HG03457 (cell line): Measurements from ENCODE around the gene PLCB3.

Source experiments
- ATAC-seq: cut with Tn5 transposase; IDR thresholded peaks from one replicate; pipeline ENCODE4 v1.9.1; 2021; ENCODE audit warnings: moderate number of reproducible peaks; ENCODE audit not compliant: unreplicated experiment

PLCB3 gene

DNA sequence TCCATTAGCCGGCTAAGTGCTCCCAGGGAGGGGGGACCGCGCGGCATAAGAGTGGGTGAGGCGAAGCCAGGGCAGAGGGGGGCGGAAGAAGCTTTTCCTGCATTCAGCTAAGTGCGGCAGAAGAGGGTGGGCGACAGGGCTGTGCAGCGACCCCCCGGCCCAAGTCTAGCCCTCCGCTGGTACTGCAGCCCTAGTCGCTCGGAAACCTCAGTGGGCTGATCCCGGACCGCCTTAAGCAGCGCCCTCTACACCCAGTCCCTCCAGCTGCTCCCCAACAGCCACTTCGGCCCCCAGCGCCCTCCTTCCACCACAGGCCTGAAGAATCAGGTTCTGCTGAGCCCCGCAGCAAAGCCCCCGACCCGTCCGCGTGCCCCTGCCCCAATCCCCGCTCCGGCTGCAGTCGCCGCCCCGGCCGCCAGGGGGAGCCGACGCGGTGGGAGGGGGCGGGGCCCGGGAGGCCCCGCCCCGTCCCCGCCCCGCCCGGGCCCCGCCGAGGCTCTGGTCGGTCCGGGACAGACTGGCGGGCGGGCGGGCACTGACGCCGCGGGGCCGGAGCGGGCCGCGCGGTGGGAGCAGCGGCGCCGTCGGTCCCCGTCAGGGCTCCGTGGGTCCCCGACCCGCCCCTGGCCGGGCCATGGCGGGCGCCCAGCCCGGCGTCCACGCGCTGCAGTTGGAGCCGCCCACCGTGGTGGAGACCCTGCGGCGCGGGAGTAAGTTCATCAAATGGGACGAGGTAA lies at the start of gene PLCB3:
Gene PLCB3 (plus strand): TSS at position 515 of the 737 bp plus-strand sequence. CDS start 120 bp downstream, at position 635.
- ATAC-seq = no peak

GRCh38 chr11:64201543-64201942 lies 49.8 kb upstream of the PLCB3 start:
- ATAC-seq = no peak

GRCh38 chr11:64202992-64203391 lies 48.3 kb upstream of the PLCB3 start:
- no peak for ATAC-seq

DNA sequence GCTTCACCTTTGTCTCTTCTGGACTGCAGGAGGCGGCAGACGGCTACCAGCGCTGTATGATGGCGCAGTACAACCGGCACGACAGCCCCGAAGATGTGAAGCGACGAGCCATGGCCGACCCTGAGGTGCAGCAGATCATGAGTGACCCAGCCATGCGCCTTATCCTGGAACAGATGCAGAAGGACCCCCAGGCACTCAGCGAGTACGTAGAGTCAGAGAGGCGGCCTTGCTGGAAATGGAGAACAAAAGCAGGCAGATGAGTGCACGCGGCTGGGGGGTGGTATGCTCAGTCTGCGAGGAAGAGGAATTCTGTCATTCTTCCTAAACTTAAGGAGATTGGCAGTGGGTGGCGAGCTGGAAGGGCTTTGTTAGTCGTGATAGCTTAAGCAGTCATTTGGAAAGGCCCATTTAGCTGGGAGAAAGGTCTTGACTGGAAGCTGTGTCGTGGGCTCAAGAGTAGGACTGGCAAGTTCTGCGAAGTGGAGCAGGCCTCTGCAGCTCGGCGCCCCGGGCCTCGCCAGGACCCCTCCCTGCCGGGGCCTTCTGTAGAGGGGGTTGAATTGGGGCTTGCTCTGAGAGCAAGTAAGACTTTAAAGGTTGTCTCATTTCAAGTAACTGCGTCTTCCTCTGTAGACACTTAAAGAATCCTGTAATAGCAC lies 47.8 kb upstream of the PLCB3 start:
- ATAC-seq = no peak

- no peak for ATAC-seq
These were observed 47.3 kb upstream of the PLCB3 start for GRCh38 chr11:64204080-64204440.

DNA sequence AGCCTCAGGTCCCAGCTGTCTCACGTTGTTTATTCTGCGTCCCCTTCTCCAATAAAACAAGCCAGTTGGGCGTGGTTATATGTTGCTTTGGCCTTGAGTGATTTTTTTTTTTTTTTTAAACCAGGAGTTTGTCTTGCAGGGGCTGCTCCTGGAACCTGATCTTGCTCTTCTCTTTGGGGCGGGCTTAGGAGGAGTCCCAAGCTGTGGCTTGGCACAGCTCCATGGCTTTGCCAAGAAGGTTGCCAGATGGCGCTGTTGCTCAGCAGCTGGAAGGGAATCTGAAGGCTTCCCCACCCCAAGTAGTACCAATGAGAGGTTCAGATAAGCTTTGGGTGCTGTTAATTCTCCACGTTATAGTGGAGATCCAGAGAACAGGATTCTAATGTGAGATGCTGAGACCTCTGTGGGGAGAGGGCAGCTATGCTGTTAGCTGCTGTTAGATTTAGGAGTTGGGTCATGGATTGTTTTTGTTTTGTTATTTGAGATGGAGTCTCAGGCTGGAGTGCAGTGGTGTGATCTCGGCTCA lies 46.8 kb upstream of the PLCB3 start:
- no peak for ATAC-seq

GRCh38 chr11:64206457-64207255 lies 44.7 kb upstream of the PLCB3 start, which contains the start of gene FERMT3:
FERMT3 (plus strand) TSS chr11:64206721; CDS start chr11:64207365, 644 bp downstream.
- ATAC-seq = no peak

DNA sequence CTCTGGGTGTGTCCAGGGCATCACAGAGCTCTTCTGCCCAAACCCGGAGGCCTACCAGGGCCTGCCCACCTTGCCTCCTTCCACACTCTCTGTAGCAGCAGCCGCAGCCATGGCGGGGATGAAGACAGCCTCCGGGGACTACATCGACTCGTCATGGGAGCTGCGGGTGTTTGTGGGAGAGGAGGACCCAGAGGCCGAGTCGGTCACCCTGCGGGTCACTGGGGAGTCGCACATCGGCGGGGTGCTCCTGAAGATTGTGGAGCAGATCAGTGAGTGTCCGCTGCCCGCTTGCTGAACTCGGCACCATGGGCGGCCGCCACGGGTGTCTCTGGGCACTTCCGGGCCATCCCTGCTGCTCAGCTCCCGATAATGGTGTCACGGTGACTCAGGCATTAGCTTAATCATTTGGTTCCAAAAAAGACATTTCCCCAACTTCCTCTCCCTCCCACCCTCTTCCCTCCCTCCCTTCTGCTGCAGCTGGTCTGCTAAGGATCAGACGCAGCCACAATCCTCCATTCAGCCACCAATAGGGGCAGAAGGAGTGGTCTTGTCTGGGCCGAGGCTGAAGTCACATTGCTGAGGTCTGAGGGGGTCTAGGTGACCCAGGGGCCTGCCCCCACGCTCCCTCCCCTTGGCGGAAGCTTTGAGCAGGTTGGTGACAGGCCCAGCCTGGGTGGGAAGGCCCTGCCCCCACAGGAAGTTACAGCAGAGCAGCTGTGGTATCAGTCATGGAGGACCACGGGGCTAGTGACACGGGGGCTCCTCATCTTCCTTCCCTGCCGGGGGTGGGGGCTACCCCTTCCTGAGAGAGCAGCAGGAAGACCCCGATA lies 43.9 kb upstream of the PLCB3 start:
- no peak for ATAC-seq

DNA sequence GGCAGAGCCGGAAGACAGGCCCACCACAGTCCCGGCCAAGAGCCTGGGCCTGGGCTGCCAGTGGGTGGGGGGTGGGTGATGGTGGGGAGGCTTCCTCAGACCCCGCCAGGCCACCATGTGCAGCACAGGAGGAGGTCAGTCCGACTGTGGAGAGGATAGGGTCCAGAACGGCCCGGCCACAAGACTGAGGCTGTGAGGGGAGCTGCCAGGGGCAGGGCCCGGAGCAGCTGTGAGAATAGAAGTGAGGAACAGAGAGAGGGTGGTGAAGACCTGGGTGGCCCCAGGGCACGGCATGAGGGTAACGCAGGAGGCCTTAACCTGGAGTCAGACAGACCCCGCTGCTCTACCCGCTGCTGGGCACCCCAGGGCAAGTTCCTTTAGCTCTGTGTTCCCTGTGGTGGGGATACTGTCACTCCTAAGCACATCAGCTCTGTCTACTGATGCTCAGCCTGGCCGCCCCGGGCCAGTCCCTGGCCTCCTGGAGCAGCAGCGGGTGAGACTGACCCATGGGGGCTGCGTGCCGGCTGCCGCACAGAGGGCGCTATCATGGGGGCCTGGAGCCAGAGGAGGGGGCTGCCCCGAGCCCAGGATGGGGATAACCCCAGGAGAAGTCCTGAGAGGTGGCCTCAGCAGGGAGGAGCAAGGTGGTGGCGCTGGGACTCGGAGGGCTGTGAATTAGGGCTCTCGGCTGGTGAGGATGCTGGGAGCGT lies 43.1 kb upstream of the PLCB3 start:
- ATAC-seq = no peak

- ATAC-seq = no peak
These were observed 42.4 kb upstream of the PLCB3 start for GRCh38 chr11:64208796-64209562.

DNA sequence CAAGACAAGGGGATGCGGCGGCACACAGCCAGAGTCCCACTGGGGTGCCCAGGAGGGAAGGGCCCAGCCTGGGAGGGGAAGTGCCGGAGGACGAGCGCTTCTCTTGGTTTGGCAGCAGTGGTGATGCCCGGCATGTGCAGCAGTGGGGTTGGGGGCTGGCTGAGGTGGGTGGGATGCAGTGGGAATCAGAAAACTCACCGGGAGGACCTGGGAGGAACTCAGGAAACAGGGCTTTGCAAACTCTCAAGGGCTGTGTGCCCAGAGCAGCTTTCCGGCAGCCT lies 41.8 kb upstream of the PLCB3 start:
- ATAC-seq = no peak

DNA sequence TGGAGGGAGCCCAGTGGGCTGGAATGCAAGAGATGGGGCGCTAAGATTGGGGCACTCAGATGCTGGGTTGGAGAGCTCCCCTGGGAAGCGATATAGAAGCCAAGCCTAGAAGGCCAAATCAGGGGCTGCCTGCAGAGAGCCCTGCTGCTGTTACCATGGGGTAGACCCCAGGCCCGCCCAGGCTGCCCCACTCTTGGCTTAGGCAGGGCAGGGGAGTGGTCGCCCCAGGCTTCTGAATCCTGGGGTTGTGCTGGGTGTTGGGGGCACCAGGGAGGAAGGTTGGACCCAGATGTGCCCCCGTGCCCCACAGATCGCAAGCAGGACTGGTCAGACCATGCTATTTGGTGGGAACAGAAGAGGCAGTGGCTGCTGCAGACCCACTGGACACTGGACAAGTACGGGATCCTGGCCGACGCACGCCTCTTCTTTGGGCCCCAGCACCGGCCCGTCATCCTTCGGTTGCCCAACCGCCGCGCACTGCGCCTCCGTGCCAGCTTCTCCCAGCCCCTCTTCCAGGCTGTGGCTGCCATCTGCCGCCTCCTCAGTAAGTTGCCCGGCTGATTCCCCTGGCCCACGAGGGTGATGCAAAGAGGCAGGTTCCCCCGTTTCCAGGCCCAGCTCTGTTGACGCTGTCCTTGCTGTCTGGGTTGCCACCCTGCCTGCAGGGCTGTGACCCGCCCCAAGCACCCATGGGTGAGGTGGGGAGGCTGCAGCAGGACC lies 40.9 kb upstream of the PLCB3 start:
- ATAC-seq = no peak

GRCh38 chr11:64211181-64211872 lies 40.0 kb upstream of the PLCB3 start:
- ATAC-seq = no peak

DNA sequence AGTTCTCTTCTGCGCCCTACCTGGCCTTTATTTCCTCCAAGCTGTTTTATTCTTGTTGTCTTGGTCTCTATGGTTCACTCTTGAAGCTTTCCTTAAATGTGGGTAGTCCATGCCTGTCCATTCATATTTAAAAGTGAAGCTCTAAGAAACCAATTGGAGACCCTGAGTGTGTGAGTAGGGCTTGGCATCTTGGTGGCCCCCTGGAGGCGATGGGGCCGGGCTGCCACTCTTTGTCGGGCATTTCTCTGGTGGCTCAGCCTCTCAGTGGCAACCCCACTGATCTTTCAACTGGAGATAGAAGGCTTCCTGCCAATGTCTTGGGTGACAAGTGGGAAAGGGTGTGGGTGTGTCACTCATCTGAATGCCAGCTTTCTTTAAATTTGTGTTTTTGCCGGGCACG lies 34.5 kb upstream of the PLCB3 start:
- no peak for ATAC-seq

- ATAC-seq = no peak
These were observed 32.5 kb upstream of the PLCB3 start for GRCh38 chr11:64218628-64219353.

DNA sequence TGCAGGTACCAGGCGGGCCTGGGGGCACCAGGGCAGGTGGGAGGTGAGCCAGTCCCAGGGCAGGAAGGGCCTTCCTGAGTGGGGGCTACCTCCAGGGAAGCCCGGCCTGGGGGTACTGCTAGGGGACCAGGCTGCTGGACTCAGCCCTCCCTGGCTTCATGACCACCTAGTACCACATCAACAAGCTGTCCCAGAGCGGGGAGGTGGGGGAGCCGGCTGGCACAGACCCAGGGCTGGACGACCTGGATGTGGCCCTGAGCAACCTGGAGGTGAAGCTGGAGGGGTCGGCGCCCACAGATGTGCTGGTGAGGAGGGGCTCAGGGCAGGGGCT lies 32.0 kb upstream of the PLCB3 start:
- no peak for ATAC-seq

GRCh38 chr11:64219755-64220154 lies 31.6 kb upstream of the PLCB3 start:
- ATAC-seq = no peak

GRCh38 chr11:64220271-64220670 lies 31.1 kb upstream of the PLCB3 start:
- ATAC-seq = no peak
